ENCODE measurements around the gene GINS3.

- TF ChIP-seq, protein P1, sequence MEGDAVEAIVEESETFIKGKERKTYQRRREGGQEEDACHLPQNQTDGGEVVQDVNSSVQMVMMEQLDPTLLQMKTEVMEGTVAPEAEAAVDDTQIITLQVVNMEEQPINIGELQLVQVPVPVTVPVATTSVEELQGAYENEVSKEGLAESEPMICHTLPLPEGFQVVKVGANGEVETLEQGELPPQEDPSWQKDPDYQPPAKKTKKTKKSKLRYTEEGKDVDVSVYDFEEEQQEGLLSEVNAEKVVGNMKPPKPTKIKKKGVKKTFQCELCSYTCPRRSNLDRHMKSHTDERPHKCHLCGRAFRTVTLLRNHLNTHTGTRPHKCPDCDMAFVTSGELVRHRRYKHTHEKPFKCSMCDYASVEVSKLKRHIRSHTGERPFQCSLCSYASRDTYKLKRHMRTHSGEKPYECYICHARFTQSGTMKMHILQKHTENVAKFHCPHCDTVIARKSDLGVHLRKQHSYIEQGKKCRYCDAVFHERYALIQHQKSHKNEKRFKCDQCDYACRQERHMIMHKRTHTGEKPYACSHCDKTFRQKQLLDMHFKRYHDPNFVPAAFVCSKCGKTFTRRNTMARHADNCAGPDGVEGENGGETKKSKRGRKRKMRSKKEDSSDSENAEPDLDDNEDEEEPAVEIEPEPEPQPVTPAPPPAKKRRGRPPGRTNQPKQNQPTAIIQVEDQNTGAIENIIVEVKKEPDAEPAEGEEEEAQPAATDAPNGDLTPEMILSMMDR (conservative IDR thresholded peaks at IDR 0.05; ENCODE audit: low read depth, low read length) = no peak
- no peak for TF ChIP-seq EZH2 (IDR thresholded peaks at IDR 0.05; ENCODE audit: borderline replicate concordance, low read depth, low read length, poor library complexity, severe bottlenecking)
Measured at GRCh38 chr16:58361726-58362125, 30.5 kb upstream of the GINS3 start.

All from A673 (cell line).